Skin of body (tissue), 2 donors: Measurements from ENCODE around the gene AMHR2. TPM values are rescaled to one million over a fixed set of nuclear protein-coding genes. Genes with fewer than 3 reads are reported as not detected.
"Not testable (repeated sequence)": the region's sequence is repeated elsewhere in the genome, so short reads cannot be mapped to it uniquely, and the experiment has no call there.

Experiments used
- DNase-seq: peaks from one replicate; lab custom pipeline; 2025; lab: John Stamatoyannopoulos, UW
- total RNA-seq: library from RNA; depleted of rRNA; stranded (reverse); fragments of >200 nt; gene quantifications from one replicate; pipeline ENCODE4 v1.2.3, GENCODE V29; 2014

AMHR2 gene
- total RNA-seq, 1 donor from 2014 or later, result not detected

DNA sequence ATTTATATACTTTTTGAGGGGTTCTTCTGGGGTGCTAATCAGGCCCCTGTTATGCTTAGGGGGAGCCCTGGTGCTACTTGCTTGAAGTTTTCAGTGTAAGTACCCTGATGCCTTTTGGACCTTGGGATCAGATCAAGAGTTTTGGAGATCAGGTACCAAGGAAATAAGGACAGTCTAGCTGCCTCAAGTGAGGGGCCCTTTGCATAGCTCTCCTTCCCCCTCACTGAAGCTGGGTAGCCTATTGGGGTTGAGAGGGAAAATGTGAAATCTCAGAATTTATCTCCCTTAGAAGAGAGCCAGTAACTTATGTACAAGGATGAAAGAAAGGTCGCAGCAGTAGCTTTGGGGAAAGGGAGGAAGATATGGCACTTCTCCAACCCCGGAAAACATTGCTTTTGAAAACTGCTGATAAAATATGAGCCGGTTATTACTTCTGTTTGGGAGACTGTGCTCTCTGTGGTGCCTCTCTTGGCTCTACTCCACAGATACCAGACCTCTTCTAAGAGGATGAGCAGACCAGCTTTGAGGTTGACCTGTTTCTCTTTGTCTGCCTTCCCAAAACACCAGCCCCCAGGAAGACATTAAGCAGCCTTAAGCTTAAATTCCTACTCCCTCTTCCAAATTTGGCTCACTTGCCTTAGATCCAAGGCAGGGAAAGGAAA, 8.8 kb upstream of the AMHR2 start:
- no peak for DNase-seq

DNA sequence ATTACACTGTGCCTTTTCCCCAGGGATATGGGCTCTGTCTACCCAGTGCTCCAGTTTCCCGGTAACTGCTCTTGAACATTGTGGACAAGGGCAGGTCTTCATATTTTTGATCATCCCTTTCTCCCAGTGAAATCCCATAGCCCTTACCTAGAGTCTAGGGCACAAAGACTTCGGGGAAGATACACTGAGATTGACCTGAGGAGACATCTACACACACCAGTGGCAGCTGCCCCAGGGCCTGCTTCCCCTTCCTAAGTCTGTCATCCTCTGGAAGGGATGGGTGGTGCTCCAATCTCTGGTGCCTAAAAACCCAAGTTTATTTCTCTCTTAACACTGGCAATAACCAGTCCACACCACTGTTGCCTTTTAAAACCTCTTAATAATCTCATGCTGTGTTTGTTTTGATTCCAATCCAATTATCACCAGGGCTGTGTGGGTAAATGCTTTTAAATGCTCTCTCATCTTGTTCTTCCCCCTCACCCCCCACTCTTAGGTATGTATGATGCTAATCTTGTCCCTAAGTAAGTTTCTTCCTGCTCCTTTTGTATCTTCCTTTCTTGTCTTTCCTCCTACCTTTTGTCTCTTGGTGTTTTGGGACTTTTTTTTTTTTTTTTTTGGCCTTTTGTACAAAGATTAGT, 7.8 kb upstream of the AMHR2 start:
- not testable (repeated sequence) for DNase-seq

DNA sequence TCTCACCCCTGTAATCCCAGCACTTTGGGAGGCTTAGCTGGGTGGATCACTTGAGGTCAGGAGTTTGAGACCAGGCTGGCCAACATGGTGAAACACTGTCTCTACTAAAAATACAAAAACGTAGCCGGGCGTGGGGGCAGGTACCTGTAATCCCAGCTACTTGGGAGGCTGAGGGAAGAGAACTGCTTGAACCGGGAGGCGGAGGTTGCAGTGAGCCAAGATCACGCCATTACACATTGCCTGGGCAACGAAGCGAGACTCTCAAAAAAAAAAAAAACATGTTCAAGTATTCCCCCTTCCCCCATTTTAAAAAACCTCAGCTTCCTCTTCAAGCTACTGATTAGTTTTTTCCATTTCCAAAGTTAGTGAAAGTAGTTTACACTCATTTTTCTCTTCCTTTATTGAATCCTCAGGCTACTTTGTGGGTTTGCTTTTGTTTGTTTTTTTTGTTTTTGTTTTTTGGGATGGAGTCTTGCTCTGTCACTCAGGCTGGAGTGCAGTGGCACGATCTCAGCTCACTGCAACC, 6.3 kb upstream of the AMHR2 start:
- not testable (repeated sequence) for DNase-seq

DNA sequence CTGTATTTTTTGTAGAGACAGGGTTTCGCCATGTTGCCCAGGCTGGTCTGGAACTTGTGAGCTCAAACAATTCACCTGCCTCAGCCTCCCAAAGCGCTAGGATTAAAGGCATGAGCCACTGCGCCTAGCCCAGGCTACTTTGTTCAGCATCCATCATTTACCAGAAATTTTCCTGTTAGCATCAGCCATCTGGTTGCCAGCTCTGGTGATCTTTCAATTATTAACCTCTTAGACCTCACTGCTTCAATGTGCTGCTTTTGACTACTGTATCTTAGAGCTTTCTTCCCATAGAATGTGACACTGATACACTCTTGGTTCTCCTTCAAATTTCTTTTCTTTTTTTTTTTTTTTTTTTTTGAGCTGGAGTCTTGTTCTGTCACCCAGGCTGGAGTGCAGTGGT, 5.4 kb upstream of the AMHR2 start:
- DNase-seq, result no peak

DNA sequence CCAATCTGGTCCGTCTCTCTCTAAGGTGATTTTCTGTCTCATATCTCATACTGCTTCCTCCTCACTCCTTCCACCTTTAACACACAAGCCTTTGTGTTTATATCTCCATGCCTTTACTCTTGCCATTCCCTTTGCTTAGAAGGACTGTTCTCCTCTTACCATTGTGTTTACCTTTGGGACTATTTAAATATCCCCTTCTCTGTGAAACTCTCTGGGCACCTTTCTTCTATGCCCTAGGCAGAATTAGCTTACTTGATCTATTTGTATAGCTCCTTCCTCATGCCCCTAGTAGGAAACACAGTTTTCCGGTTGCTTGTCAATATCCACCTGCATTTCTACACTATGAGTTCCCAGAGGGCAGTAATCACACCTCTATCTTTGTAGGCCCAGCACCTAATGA, 3.9 kb upstream of the AMHR2 start:
- no peak for DNase-seq

DNA sequence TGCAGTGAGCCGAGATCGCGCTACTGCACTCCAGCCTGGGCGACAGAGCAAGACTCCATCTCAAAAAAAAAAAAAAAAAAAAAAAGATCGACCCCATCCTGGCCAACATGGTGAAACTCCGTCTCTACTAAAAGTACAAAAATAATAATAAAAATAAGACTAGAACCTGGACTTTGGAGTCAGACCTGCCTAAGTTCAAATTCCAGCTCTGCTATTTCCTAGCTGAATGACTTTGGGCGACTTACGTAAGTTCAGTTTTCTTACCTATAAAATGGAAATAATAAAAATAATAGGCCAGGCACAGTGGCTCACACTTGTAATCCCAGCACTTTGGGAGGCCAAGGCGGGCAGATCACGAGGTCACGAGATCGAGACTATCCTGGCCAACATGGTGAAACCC, 1.4 kb upstream of the AMHR2 start:
- not testable (repeated sequence) for DNase-seq

DNA sequence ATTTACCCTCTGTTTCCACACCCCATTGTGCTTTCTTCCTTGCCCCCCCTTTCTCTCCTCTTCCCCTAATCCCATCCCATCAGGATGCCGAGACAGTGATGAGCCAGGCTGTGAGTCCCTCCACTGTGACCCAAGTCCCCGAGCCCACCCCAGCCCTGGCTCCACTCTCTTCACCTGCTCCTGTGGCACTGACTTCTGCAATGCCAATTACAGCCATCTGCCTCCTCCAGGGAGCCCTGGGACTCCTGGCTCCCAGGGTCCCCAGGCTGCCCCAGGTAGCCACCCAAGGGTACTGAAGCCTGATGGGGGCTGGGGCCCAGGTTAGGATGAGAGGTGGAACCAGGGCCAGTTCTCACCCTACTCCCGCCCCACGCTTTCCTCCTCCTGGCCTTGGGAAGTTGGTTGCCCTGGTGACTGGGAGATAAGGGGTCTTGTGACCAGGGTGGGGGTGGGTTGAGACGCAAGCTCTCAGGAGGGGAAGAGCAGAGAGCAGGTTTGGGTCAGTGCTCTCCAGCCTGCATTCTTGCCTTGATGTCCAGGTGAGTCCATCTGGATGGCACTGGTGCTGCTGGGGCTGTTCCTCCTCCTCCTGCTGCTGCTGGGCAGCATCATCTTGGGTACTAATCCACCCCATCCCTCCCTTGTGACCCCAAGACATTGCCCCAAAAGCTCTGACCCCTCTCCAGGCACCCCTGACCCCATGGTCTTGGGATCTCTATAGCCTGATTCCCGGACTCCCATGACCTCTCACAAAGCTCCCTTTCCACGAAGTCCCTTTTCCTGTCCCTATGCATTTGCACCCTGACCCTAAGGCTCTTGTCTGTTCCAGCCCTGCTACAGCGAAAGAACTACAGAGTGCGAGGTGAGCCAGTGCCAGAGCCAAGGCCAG, 1.2 kb downstream of the AMHR2 start:
- no peak for DNase-seq

DNA sequence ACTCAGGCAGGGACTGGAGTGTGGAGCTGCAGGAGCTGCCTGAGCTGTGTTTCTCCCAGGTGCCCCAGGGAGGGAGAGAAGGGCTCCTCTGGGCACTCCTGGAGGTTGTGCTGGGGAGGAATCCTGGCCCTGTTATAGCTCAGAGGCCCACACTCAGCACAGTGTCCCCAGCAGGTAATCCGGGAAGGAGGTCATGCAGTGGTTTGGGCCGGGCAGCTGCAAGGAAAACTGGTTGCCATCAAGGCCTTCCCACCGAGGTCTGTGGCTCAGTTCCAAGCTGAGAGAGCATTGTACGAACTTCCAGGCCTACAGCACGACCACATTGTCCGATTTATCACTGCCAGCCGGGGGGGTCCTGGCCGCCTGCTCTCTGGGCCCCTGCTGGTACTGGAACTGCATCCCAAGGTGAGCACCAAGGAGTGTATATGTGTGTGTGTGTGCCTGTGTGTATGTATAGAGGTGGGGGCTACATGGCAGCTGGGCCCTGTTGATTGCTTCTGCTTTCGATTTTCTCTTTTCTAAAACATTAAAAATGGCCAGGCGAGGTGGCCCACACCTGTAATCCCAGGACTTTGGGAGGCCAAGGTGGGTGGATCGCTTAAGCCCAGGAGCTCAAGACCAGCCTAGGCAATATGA, 2.0 kb downstream of the AMHR2 start:
- no peak for DNase-seq

DNA sequence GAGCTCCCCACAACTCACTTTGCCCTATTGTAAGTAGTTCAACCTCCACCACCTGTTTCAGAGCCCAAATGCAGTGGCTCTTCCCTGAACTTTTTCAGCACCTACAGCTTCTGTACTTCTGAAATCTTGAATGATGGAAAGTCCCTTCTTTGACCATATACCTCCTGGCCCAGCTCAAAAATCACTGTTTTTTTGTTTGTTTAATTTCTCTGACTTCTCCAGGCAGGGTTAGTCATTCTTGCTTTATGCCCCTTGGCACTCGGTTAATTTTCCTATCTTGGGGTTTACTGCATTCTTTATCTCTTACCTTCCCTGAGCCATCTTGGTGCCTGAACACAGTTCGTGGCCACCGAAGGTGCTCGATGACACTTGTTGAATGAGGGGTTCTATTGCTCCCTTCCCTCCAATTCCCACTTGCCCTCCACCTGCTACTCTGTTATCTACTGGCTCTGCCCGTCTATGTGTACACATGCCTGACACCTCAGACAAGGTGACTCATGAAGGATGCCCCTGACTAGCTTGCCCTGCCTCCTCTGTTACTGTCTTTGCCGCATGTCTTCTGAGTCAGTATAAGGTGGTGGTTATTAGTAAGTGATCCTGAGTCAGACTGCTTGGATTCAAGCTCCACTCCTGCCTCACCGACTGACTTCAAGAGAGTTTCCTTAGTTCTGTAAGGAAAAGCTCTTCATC, 4.4 kb downstream of the AMHR2 start:
- no peak for DNase-seq

DNA sequence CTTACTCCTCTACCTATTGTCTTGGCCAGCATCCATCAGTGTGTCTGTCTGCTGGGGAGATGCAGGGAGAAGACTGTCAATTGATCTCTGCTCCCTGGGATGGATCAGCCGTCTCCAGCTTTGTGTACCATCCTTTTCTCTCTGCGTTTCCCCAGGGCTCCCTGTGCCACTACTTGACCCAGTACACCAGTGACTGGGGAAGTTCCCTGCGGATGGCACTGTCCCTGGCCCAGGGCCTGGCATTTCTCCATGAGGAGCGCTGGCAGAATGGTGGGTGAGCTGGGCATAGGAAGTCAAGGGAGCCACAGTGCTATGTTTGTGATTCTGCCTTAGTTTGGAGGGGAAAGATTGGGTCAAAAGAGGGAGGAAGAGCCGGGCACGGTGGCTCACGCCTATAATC, 5.1 kb downstream of the AMHR2 start:
- DNase-seq, result no peak

DNA sequence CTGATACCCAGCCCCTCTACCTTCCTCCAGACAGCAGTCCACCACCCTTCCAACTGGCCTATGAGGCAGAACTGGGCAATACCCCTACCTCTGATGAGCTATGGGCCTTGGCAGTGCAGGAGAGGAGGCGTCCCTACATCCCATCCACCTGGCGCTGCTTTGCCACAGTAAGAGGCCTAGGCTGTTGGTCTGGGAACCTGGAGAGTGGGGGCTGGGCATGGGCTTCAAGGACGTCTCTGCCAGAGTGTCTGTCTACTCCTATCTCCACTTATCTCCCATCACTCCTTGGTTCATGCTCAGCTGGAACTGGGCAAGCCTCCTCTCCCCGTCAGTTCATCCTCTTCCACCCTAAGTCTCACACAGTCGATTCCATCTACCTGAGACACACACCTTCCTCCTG, 6.5 kb downstream of the AMHR2 start:
- no peak for DNase-seq

DNA sequence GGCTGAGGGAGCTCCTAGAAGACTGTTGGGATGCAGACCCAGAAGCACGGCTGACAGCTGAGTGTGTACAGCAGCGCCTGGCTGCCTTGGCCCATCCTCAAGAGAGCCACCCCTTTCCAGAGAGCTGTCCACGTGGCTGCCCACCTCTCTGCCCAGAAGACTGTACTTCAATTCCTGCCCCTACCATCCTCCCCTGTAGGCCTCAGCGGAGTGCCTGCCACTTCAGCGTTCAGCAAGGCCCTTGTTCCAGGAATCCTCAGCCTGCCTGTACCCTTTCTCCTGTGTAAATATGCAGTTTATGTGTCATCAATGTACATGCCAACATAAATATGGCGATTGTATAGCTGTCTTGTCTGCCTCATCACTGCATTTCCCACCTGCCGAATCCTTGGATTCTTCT, 7.5 kb downstream of the AMHR2 start:
- DNase-seq, result no peak

DNA sequence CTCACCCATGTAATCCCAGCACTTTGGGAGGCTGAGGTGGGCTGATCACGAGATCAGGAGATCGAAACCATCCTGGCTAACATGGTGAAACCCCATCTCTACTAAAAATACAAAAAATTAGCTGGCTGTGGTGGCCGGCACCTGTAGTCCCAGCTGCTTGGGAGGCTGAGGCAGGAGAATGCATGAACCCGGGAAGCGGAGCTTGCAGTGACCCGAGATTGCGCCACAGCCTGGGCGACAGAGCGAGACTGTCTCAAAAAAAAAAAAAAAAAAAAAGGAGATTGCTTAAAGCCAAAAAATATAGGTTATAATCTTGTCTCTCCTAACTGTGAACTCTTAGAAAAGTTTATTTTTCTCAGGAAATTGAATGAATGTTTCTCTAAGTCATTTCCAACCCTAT, 11.7 kb downstream of the AMHR2 start:
- DNase-seq, result not testable (repeated sequence)

DNA sequence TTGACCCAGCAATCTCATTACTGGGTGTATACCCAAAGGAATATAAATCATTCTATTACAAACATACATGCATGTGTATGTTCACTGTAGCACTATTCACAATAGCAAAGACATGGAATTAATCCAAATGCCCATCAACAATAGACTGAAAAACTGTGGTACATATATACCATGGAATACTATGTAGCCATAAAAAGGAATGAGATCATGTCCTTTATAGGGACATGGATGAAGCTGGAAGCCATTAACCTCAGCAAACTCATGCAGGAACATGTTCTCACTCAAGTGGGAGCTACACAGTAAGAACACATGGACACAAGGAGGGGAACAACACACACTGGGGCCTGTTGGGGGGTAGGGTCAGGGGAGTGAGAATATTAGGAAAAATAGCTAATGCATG, 15.9 kb downstream of the AMHR2 start:
- not testable (repeated sequence) for DNase-seq

DNA sequence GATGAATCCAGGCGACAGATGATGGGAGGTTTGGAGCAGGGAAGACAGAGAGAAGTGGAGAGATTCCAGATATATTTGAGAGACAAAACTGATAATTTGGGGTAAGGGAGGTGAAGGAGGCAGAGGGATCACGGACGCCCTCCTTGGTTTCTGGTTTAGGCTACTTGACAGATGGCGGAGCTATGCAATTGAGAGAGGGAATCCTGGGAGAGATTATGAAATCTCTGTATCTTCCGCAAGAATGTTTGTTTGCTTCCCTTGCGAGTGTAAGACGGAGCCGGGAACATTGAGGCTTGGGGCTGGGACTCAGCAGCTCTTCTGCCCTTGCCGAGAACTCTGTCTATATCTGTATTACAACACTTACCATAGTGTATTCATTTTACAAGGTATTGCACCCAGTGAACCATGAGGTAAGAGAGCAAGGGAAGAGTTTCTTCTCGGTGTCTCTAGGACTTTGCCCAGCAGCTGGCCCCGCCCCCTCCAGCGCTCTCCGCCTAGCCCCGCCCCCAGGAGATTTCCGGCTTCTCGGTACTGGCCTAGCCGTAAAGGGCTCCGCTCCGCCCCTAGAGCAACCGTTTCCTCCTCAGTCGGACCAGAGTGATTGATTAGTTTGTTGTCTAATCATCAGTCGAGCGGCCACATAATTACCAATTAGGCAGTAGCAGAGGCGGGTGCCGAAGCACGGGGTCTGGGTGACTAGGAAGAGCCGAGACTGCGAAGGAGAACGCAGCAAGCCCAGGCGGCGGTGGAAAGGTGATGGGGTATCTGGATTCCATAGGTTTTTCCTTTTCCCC, 17.6 kb downstream of the AMHR2 start, which contains the start of gene PRR13:
Gene PRR13, plus strand, starts transcription at position 695 of the 794 bp plus-strand sequence. CDS start 981 bp downstream, outside the sequence.
- DNase-seq, result peak; percentile 99

DNA sequence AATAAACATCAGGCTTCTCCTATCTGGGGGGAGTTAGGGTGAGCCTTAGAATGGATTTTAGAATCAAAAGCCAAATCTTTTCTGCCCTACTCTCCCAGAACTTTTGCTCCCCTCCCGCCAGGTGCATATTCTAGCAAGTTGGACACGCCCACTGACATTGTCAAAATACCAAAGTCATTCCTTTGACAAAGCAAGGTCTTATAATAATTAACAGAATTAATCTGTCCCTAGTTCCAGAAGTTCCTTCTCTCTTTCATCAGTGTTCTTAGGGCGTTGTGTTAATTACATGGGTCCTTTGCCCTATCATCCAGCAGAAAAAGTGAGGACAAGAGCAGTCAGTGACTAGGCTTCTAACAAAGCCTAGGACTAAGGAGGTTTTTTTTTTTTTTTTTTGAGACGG, 20.3 kb downstream of the AMHR2 start:
- DNase-seq, result no peak

DNA sequence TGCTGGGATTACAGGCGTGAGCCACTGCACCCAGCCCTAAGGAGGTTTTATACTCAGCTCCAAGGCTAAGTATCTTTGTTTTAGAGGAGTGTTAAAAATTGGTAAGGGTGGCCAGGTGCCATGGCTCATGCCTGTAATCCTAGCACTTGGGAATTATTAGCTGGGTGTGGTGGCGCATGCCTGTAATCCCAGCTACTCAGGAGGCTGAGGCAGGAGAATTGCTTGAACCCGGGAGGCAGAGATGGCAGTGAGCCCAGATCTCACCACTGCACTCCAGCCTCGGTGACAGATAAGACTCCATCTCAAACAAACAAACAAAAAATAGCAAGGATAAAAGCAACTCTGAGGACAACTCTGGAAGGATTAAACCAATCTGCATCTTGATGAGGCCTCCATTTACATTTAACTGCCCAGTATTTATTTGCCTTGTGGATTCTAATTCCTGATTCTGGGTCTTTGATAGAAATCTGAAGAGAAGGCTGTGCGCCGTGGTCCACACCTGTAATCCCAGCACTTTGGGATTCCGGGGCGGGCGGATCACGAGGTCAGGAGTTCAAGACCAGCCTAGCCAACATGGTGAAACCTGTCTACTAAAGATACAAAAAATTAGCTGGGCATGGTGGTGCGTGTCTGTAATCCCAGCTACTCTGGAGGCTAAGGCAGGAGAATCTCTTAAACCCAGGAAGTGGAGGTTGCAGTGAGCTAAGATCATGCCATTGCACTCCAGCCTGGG, 21.1 kb downstream of the AMHR2 start:
- not testable (repeated sequence) for DNase-seq

DNA sequence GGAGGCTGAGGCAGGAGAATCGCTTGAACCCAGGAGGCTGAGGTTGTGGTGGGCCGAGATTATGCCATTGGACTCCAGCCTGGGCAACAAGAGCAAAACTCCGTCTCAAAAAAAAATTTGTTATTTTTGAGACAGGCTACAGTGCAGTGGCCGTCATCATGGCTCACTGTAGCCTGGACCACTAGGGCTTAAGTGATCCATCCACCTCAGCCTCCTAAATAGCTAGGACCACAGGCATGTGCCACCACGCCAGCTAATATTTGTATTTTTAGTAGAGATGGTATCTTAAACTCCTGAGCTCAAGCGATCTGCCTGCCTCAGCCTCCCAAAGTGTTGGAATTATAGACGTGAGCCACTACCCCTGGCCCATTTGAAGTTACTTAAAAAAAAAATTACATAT, 27.3 kb downstream of the AMHR2 start:
- no peak for DNase-seq

DNA sequence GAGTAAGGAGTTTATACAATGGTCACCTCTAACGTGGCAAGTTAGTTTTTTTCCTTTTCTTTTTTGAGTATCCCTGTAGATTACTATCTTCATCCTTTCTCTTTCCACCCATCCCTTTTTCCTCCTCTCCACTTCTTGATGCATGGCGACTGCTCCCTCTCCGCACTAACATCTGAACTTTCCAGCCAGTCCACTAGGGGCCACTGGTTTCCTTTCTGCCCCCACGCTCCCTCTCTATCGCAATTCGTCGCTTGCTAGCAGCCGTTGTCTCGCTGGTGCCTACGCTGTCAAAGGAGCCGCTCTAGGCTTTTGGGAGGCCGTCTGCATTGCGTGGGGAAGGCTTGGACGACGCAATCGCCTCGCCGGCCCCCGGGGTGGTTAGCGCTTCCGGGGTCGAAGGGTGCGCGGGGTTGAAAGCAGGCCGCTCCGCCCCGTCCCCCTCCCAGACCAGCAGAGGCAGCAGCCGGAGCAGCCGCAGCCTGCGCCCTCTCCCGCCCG, 28.1 kb downstream of the AMHR2 start, which contains the start of gene PCBP2:
Gene PCBP2, plus strand, starts transcription at position 442 of the 498 bp plus-strand sequence. CDS start 2,699 bp downstream, outside the sequence.
- peak; percentile 99 for DNase-seq
